ENCODE measurements around the gene RAP2B.

RAP2B gene

DNA sequence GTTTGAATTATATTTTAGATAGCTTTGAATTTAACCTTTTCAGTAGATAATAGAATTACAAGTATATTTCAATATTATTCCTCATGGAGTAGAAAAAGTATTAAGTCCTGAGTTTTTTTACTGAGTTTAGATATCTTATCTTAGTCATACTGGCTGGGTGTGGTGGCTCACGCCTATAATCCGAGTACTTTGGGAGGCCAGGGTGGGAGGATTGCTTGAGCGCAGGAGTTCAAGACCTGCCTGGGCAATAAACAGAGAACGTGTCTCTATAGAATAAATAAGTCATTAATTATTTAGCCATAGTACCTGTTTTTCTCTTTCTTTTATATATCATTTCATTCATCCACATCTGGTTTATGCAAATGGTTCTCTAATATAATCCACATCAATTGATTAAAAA, 9.9 kb downstream of the RAP2B start:
- Histone ChIP-seq H3K27me3 (ENCODE audit: insufficient read depth, low read depth) (no peaks in the 10 kb centered on the region), H3K4me2 (no peak overlapping the region), H4K20me1 (ENCODE audit: insufficient read depth) (no peaks in the 10 kb centered on the region), H3K27ac (no peak overlapping the region), H3K9ac (no peak overlapping the region), H3K4me1 (ENCODE audit: low read depth, poor library complexity, severe bottlenecking) (peaks cover under 1% of the 10 kb centered on the region), H3K4me3 (IDR thresholded peaks at IDR 0.05; ENCODE audit: insufficient read depth, low read depth, low read length) (no peak overlapping the region), H2AFZ (ENCODE audit: low read depth) (no peak overlapping the region), H3K36me3 (ENCODE audit: insufficient read depth) (no peaks in the 10 kb centered on the region; the same call in 1 of the 2 replicates), H3K79me2 (ENCODE audit: insufficient read depth, low read depth) (peaks cover 16% of the 10 kb centered on the region; the same call in 1 of the 2 replicates)
- TF ChIP-seq, protein P1, sequence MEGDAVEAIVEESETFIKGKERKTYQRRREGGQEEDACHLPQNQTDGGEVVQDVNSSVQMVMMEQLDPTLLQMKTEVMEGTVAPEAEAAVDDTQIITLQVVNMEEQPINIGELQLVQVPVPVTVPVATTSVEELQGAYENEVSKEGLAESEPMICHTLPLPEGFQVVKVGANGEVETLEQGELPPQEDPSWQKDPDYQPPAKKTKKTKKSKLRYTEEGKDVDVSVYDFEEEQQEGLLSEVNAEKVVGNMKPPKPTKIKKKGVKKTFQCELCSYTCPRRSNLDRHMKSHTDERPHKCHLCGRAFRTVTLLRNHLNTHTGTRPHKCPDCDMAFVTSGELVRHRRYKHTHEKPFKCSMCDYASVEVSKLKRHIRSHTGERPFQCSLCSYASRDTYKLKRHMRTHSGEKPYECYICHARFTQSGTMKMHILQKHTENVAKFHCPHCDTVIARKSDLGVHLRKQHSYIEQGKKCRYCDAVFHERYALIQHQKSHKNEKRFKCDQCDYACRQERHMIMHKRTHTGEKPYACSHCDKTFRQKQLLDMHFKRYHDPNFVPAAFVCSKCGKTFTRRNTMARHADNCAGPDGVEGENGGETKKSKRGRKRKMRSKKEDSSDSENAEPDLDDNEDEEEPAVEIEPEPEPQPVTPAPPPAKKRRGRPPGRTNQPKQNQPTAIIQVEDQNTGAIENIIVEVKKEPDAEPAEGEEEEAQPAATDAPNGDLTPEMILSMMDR (conservative IDR thresholded peaks at IDR 0.05; ENCODE audit: low read depth, low read length): no peak

DNA sequence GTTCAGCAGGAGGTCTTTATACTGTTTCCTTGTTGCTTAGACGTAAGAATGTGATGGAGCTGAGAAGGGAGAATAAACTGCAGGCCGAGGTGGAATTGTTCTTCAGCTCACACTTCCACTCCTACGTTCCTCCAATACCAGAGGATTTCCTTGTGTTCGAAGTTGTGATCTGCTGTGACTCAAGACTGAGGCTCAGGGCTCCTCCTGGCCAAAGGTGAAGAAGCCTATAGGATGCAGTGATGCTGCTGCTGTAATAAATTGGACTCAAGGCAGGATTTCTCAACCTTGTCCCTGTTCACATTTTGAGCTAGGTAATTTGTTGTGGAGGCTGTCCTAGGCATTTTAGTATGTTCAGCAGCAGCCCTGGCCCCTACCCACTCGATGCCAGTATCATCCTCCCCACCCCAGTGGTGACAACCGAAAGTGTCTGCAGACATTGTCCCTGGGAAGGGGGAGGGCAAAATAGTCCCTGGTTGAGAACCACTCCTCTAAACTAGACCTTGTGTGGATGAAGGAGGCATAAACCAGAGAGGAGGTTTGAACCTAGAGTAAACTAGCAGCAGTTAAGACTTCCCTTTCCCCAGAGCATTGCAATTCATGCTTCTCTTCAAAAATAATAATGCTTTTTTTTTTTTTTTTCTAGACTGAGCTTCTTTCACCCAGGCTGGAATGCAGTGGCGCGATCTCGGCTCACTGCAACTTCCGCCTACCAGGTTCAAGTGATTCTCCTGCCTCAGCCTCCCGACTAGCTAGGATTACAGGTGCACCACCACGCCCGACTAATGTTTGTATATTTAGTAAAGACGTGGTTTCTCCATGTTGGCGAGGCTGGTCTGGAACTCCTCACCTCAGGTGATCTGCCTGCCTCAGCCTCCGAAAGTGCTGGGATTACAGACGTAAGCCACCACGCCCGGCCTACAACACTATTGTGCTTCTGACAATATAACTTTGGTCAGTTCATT, 11.1 kb downstream of the RAP2B start:
- H3K79me2 ChIP-seq (ENCODE audit: insufficient read depth, low read depth): peaks cover 5% of the 10 kb centered on the region; the same call in 1 of the 2 replicates
- H3K27ac ChIP-seq: no peak overlapping the region
- no peaks in the 10 kb centered on the region for H3K4me1 ChIP-seq (ENCODE audit: low read depth, poor library complexity, severe bottlenecking)
- H3K4me2 ChIP-seq: no peak overlapping the region
- H2AFZ ChIP-seq (ENCODE audit: low read depth): no peak overlapping the region
- H3K4me3 ChIP-seq (IDR thresholded peaks at IDR 0.05; ENCODE audit: insufficient read depth, low read depth, low read length): no peak overlapping the region
- H3K36me3 ChIP-seq (ENCODE audit: insufficient read depth): no peaks in the 10 kb centered on the region
- TF ChIP-seq, protein P1 (conservative IDR thresholded peaks at IDR 0.05; ENCODE audit: low read depth, low read length): no peak
- H4K20me1 ChIP-seq (ENCODE audit: insufficient read depth): no peaks in the 10 kb centered on the region
- no peaks in the 10 kb centered on the region for H3K27me3 ChIP-seq (ENCODE audit: insufficient read depth, low read depth)
- no peak overlapping the region for H3K9ac ChIP-seq

DNA sequence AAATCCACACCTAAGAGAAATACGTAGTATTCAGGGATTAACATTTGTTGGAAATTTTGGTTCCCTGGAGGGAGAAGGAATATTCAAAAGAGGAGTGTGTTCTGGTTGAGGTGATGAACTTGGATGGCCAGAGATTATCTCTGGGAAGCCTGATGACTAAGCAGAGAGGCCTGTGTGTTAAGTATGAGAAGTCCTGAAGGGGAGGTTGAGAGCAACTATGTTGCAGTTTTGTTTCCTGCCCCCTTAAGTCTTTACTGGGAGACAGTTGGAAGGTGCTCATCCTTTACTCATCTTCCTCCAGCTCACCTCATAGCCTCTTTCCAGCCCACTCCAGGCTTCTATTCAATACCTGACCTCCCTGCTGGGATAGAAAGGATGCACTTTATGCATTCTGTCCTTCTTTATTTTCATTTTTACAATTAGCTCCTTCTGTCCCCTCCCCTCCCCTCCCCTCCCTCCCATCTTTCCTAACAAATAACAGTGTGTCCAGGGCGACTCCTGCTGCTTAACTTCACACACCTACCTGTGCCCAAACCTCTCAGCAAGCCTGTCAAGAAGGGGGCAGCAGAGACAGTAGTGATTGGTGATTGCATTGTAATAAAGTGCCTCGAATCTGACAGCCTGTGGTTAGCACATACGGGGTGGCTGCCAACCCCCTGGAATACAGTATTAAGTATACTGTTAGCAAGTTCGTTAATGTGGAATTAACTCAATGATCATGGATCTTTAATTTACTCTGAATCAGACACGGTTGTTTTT, 11.9 kb downstream of the RAP2B start:
- TF ChIP-seq, protein P1 (conservative IDR thresholded peaks at IDR 0.05; ENCODE audit: low read depth, low read length): no peak
- Histone ChIP-seq H3K4me1 (ENCODE audit: low read depth, poor library complexity, severe bottlenecking) (no peaks in the 10 kb centered on the region), H3K27ac (no peak overlapping the region), H3K27me3 (ENCODE audit: insufficient read depth, low read depth) (no peaks in the 10 kb centered on the region), H4K20me1 (ENCODE audit: insufficient read depth) (no peaks in the 10 kb centered on the region), H3K79me2 (ENCODE audit: insufficient read depth, low read depth) (no peaks in the 10 kb centered on the region), H3K9ac (no peak overlapping the region), H2AFZ (ENCODE audit: low read depth) (no peak overlapping the region), H3K4me3 (IDR thresholded peaks at IDR 0.05; ENCODE audit: insufficient read depth, low read depth, low read length) (no peak overlapping the region), H3K36me3 (ENCODE audit: insufficient read depth) (no peaks in the 10 kb centered on the region), H3K4me2 (no peak overlapping the region)

DNA sequence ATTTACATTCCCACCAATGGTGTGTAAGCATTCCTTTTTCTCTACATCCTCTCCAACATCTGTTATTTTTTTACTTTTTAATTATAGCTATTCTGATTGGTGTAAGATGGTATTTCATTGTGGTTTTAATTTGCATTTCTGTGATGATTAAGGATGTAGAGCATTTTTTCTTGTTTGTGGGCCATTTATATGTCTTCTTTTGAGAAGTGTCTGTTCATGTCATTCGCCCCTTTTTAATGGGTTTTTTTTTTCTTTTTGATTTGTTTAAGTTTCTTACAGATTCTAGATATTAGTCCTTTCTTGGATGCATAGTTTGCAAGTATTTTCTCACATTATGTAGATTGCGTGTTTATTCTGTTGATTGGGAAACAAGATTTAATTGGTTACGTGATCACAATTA, 14.2 kb downstream of the RAP2B start:
- no peaks in the 10 kb centered on the region for H3K4me1 ChIP-seq (ENCODE audit: low read depth, poor library complexity, severe bottlenecking)
- H3K4me2 ChIP-seq: no peak overlapping the region
- no peak overlapping the region for H2AFZ ChIP-seq (ENCODE audit: low read depth)
- no peak overlapping the region for H3K9ac ChIP-seq
- no peaks in the 10 kb centered on the region for H3K79me2 ChIP-seq (ENCODE audit: insufficient read depth, low read depth)
- H3K4me3 ChIP-seq (IDR thresholded peaks at IDR 0.05; ENCODE audit: insufficient read depth, low read depth, low read length): no peak overlapping the region
- no peaks in the 10 kb centered on the region for H3K36me3 ChIP-seq (ENCODE audit: insufficient read depth)
- TF ChIP-seq, protein P1 (conservative IDR thresholded peaks at IDR 0.05; ENCODE audit: low read depth, low read length): no peak
- no peaks in the 10 kb centered on the region for H4K20me1 ChIP-seq (ENCODE audit: insufficient read depth)
- no peaks in the 10 kb centered on the region for H3K27me3 ChIP-seq (ENCODE audit: insufficient read depth, low read depth)
- no peak overlapping the region for H3K27ac ChIP-seq
